Measurements from ENCODE around the gene SPOCK3.

The SPOCK3 gene

DNA sequence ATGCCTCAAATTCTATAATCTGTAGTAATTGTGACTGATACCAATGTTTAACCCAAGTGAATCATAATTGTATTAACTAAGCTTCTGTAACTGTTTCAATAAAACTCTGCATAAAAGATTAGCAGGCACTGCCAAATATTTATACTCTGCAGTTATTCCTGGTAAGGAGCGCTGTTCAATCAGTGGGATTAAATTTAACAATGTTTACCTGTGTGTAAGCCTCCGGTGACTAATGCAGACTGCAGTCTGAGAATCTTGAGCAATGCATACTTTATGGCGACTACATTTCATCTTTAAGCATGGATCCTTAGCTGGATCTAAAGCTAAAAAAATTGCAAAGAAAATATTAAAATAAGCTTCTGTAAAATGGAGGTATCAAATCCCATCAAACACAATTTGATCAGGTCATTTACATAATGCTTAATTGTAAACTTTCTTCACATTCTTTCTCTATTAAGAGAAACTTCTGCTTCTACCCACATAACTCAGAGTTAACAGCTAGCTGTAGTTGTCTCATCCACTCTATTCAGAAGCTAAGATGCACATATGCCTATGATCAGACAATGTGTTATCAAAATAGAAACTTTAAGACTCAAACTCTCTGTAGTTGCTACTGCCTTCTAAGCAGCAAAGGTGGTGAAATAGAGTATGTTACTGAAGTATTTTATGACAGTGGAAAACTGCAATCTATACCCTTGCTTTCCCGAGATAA is 234.0 kb downstream of the SPOCK3 start:
- H3K27me3 ChIP-seq (ENCODE audit: insufficient read depth, insufficient read length): no peaks in the 10 kb centered on the region
- H3K4me3 ChIP-seq (ENCODE audit: insufficient read length, low read depth): no peak overlapping the region
- H3K9me3 ChIP-seq (ENCODE audit: insufficient read depth, low read length): no peaks in the 10 kb centered on the region
- no peak overlapping the region for H3K9ac ChIP-seq (ENCODE audit: insufficient read length, low read depth)
- DNase-seq (ENCODE audit: low read depth, low spot score): no peak
- H3K36me3 ChIP-seq (ENCODE audit: insufficient read depth, insufficient read length, low read length): no peaks in the 10 kb centered on the region
- TF ChIP-seq ZNF274 (IDR thresholded peaks at IDR 0.05; ENCODE audit: low read depth, low read length) (no peak), YY1 (IDR thresholded peaks at IDR 0.05; ENCODE audit: insufficient read depth, insufficient read length) (no peak), SUZ12 (IDR thresholded peaks at IDR 0.05; ENCODE audit: extremely low read depth, insufficient read depth, insufficient read length) (no peak)
- no peaks in the 10 kb centered on the region for H3K4me1 ChIP-seq (ENCODE audit: insufficient read depth, insufficient read length)

DNA sequence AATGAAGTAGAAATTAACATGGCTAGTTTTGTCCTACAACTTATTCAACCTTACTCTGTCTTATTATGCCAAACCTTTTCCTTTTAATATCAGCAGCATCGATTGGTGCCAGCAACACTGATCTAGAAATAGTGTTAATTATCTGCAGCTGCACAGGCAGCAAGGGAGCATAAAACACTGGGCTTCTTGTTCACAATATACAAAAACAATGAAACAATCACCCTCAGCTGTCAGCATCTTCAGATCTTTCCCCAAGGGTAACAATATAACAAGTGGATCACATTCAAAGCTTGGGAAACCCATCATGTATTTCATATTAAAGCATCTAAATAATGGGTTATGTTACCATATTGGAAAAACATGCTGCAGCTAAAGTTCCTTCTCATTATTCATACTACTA is 238.1 kb downstream of the SPOCK3 start:
- no peak overlapping the region for H3K4me3 ChIP-seq (ENCODE audit: insufficient read length, low read depth)
- no peak for DNase-seq (ENCODE audit: low read depth, low spot score)
- TF ChIP-seq YY1 (IDR thresholded peaks at IDR 0.05; ENCODE audit: insufficient read depth, insufficient read length): no peak
- no peak for TF ChIP-seq SUZ12 (IDR thresholded peaks at IDR 0.05; ENCODE audit: extremely low read depth, insufficient read depth, insufficient read length)
- TF ChIP-seq ZNF274 (IDR thresholded peaks at IDR 0.05; ENCODE audit: low read depth, low read length): no peak
- no peaks in the 10 kb centered on the region for H3K36me3 ChIP-seq (ENCODE audit: insufficient read depth, insufficient read length, low read length)
- no peaks in the 10 kb centered on the region for H3K27me3 ChIP-seq (ENCODE audit: insufficient read depth, insufficient read length)
- no peaks in the 10 kb centered on the region for H3K9me3 ChIP-seq (ENCODE audit: insufficient read depth, low read length)
- no peaks in the 10 kb centered on the region for H3K4me1 ChIP-seq (ENCODE audit: insufficient read depth, insufficient read length)
- H3K9ac ChIP-seq (ENCODE audit: insufficient read length, low read depth): no peak overlapping the region

DNA sequence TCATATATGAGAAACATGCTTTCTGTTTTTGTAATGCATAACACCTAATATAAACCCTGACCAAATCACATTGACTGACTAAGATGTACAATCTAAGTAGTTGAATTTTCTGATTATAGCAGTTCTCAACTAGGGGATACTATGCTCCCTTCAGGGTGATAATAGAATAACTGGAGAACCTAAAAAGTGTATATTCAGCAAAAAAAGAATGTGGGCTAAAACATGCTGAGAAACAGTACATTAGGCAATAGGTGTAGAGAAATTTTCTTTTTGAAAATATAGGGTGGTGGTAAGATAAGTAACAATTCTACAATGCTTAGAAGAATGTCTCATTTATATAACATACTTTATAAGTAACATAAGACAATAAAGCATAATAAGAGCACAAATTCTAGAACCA is 239.6 kb downstream of the SPOCK3 start:
- Histone ChIP-seq H3K27me3 (ENCODE audit: insufficient read depth, insufficient read length) (no peaks in the 10 kb centered on the region), H3K4me3 (ENCODE audit: insufficient read length, low read depth) (no peak overlapping the region), H3K4me1 (ENCODE audit: insufficient read depth, insufficient read length) (no peaks in the 10 kb centered on the region), H3K9me3 (ENCODE audit: insufficient read depth, low read length) (no peaks in the 10 kb centered on the region), H3K9ac (ENCODE audit: insufficient read length, low read depth) (no peak overlapping the region), H3K36me3 (ENCODE audit: insufficient read depth, insufficient read length, low read length) (no peaks in the 10 kb centered on the region)
- TF ChIP-seq YY1 (IDR thresholded peaks at IDR 0.05; ENCODE audit: insufficient read depth, insufficient read length): no peak
- TF ChIP-seq ZNF274 (IDR thresholded peaks at IDR 0.05; ENCODE audit: low read depth, low read length): no peak
- no peak for TF ChIP-seq SUZ12 (IDR thresholded peaks at IDR 0.05; ENCODE audit: extremely low read depth, insufficient read depth, insufficient read length)
- no peak for DNase-seq (ENCODE audit: low read depth, low spot score)

DNA sequence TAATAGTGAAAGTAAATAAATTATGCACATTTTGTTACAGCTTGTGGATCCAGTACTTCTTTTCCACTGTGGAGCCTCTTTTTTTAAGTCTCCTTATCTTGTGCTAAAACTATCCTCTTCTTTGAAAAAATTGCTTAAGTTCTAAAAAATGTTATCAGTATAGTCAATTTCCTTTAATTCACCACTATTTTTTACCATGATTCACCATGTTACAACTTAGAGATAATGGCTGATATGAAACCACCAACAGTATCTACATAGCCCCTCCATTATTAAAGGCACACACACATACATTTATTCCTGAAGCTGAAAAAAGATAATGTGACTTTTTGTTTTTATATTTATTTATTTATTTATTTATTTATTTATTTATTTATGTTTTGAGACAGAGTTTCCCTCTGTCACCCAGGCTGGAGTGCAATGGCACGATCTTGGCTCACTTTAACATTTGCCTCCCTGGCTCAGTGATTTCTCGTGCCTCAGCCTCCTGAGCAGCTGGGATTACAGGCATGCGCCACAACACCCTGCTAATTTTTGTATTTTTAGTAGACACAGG is 243.2 kb downstream of the SPOCK3 start:
- DNase-seq (ENCODE audit: low read depth, low spot score): no peak
- Histone ChIP-seq H3K4me3 (ENCODE audit: insufficient read length, low read depth) (no peak overlapping the region), H3K27me3 (ENCODE audit: insufficient read depth, insufficient read length) (no peaks in the 10 kb centered on the region), H3K4me1 (ENCODE audit: insufficient read depth, insufficient read length) (no peaks in the 10 kb centered on the region), H3K9ac (ENCODE audit: insufficient read length, low read depth) (no peak overlapping the region), H3K9me3 (ENCODE audit: insufficient read depth, low read length) (no peaks in the 10 kb centered on the region), H3K36me3 (ENCODE audit: insufficient read depth, insufficient read length, low read length) (no peaks in the 10 kb centered on the region)
- TF ChIP-seq ZNF274 (IDR thresholded peaks at IDR 0.05; ENCODE audit: low read depth, low read length): no peak
- TF ChIP-seq YY1 (IDR thresholded peaks at IDR 0.05; ENCODE audit: insufficient read depth, insufficient read length): no peak
- no peak for TF ChIP-seq SUZ12 (IDR thresholded peaks at IDR 0.05; ENCODE audit: extremely low read depth, insufficient read depth, insufficient read length)

DNA sequence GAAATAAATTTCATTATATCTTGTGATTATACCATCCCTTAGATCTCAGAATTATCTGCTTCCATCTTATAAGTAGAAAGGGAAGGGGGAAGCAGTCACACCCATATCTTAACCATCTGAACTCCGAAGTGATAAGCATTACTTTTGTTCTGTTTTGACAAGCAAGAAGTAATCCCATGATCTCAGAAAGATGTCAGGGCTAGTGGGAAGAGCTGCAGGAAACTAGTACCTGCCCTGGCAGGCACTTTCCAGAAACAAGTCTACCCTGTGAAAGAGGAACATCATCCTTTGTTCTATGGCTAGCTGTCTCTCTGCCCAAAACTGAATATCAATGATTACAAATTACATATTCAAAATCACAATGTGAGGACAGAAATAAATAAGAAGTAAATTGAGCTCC is 244.4 kb downstream of the SPOCK3 start:
- no peaks in the 10 kb centered on the region for H3K4me1 ChIP-seq (ENCODE audit: insufficient read depth, insufficient read length)
- no peaks in the 10 kb centered on the region for H3K36me3 ChIP-seq (ENCODE audit: insufficient read depth, insufficient read length, low read length)
- TF ChIP-seq ZNF274 (IDR thresholded peaks at IDR 0.05; ENCODE audit: low read depth, low read length): no peak
- TF ChIP-seq SUZ12 (IDR thresholded peaks at IDR 0.05; ENCODE audit: extremely low read depth, insufficient read depth, insufficient read length): no peak
- TF ChIP-seq YY1 (IDR thresholded peaks at IDR 0.05; ENCODE audit: insufficient read depth, insufficient read length): no peak
- DNase-seq (ENCODE audit: low read depth, low spot score): no peak
- H3K27me3 ChIP-seq (ENCODE audit: insufficient read depth, insufficient read length): no peaks in the 10 kb centered on the region
- H3K9me3 ChIP-seq (ENCODE audit: insufficient read depth, low read length): no peaks in the 10 kb centered on the region
- no peak overlapping the region for H3K4me3 ChIP-seq (ENCODE audit: insufficient read length, low read depth)
- H3K9ac ChIP-seq (ENCODE audit: insufficient read length, low read depth): no peak overlapping the region

DNA sequence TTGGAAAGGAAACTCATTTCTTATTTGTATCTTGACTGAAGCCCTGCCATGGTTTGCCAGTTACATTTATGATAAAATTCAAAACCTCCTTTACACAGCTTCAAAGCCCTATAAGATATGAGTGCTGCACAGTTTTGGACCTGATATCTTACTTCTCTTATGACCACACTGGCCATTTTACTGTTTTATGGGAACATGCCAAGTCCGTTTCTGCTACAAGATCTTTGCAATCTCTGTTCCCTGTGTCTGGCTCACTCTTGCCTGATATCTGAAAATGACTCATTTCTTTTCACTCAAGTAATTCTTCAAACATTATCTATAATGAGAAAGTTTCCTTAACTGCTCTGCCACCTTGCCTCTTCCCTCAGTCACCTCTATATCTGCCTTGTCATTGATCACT is 247.3 kb downstream of the SPOCK3 start:
- TF ChIP-seq ZNF274 (IDR thresholded peaks at IDR 0.05; ENCODE audit: low read depth, low read length): no peak
- TF ChIP-seq SUZ12 (IDR thresholded peaks at IDR 0.05; ENCODE audit: extremely low read depth, insufficient read depth, insufficient read length): no peak
- no peak for TF ChIP-seq YY1 (IDR thresholded peaks at IDR 0.05; ENCODE audit: insufficient read depth, insufficient read length)

DNA sequence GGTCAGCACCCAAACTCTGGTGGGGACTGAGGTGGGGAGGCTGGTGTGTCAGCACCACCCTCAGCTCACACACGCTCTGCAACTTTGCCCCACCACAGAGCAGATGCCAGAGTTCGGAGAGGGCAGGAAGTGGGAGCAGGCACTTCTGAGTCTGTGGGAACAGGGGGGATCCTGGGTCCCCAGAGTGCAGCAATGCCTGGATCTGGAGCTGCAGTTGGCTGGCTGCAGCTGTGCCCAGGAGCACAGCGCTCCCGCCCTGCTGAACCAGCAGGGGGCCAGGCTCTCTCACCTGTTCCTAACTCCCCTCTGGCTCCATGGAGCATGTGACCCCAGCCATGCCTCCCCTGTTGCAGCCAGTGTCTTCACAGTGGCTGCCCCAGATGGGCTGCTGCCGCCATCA is 252.4 kb downstream of the SPOCK3 start:
- TF ChIP-seq YY1 (IDR thresholded peaks at IDR 0.05; ENCODE audit: insufficient read depth, insufficient read length): no peak
- no peak for TF ChIP-seq ZNF274 (IDR thresholded peaks at IDR 0.05; ENCODE audit: low read depth, low read length)
- TF ChIP-seq SUZ12 (IDR thresholded peaks at IDR 0.05; ENCODE audit: extremely low read depth, insufficient read depth, insufficient read length): no peak
- Histone ChIP-seq H3K4me3 (ENCODE audit: insufficient read length, low read depth) (no peak overlapping the region), H3K36me3 (ENCODE audit: insufficient read depth, insufficient read length, low read length) (no peaks in the 10 kb centered on the region), H3K27me3 (ENCODE audit: insufficient read depth, insufficient read length) (no peaks in the 10 kb centered on the region), H3K4me1 (ENCODE audit: insufficient read depth, insufficient read length) (no peaks in the 10 kb centered on the region), H3K9me3 (ENCODE audit: insufficient read depth, low read length) (no peaks in the 10 kb centered on the region; the same call in 1 of the 2 replicates), H3K9ac (ENCODE audit: insufficient read length, low read depth) (no peak overlapping the region)
- DNase-seq (ENCODE audit: low read depth, low spot score): no peak

More for the DNA sequence above, 247.3 kb downstream of the SPOCK3 start:
- H3K36me3 ChIP-seq (ENCODE audit: insufficient read depth, insufficient read length, low read length): no peaks in the 10 kb centered on the region
- no peak overlapping the region for H3K4me3 ChIP-seq (ENCODE audit: insufficient read length, low read depth)
- no peak overlapping the region for H3K9ac ChIP-seq (ENCODE audit: insufficient read length, low read depth)
- no peaks in the 10 kb centered on the region for H3K4me1 ChIP-seq (ENCODE audit: insufficient read depth, insufficient read length)
- no peaks in the 10 kb centered on the region for H3K9me3 ChIP-seq (ENCODE audit: insufficient read depth, low read length)
- DNase-seq (ENCODE audit: low read depth, low spot score): no peak
- H3K27me3 ChIP-seq (ENCODE audit: insufficient read depth, insufficient read length): no peaks in the 10 kb centered on the region

All from NT2/D1 (cell line).